HG03103 (cell line): Measurements from ENCODE around the gene APBA2.
A peak's percentile ranks its signal among the peaks of the same experiment; 100 is the strongest.

Experiments used
- ATAC-seq: cut with Tn5 transposase; IDR thresholded peaks from one replicate; pipeline ENCODE4 v1.9.1; 2021; ENCODE audit warnings: low read depth; ENCODE audit not compliant: unreplicated experiment

APBA2 gene

DNA sequence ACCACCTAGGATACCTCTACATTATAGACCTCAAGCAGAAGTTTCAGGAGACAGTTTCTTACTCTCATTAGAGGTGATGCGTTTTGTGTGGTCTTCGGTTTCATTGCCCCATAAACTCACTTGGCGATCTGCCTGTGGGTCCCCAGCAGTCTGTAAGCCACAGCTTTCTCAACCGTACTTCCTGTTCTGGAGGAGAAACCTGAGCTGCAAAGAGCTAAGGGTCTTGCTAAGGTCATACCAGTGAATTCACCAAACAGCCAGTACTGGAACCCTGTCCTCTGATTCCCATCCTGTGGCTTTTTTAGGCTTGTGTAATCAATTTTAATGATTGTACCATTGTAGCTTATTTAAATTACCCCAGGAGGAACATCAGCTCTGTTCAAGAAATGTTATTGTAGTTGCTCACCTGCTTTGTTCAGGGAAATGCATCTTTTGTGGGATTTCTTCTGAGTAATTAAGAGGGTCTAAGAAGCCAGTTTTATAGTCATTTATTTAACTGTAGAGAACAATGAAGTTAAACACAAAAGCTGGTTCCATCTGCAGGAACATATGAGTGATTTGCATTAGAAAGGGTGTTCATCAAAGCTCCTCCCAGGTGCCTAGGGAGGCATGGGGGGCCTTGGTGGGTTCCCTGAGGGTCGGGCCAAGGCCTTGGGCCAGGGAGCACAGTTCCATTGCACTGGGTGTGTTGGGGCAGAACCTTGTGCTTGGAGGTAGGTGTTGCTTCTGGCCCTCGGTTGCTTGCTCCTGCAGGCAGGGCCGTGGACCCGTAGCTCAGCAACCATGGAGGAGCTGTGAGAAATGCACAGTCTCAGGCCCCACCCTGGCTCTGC lies 69.6 kb downstream of the APBA2 start:
- ATAC-seq, result peak; percentile 84

GRCh38 chr15:28955993-28956421 lies 70.2 kb downstream of the APBA2 start:
- ATAC-seq, result no peak

GRCh38 chr15:28956491-28956890 lies 70.7 kb downstream of the APBA2 start:
- no peak for ATAC-seq

DNA sequence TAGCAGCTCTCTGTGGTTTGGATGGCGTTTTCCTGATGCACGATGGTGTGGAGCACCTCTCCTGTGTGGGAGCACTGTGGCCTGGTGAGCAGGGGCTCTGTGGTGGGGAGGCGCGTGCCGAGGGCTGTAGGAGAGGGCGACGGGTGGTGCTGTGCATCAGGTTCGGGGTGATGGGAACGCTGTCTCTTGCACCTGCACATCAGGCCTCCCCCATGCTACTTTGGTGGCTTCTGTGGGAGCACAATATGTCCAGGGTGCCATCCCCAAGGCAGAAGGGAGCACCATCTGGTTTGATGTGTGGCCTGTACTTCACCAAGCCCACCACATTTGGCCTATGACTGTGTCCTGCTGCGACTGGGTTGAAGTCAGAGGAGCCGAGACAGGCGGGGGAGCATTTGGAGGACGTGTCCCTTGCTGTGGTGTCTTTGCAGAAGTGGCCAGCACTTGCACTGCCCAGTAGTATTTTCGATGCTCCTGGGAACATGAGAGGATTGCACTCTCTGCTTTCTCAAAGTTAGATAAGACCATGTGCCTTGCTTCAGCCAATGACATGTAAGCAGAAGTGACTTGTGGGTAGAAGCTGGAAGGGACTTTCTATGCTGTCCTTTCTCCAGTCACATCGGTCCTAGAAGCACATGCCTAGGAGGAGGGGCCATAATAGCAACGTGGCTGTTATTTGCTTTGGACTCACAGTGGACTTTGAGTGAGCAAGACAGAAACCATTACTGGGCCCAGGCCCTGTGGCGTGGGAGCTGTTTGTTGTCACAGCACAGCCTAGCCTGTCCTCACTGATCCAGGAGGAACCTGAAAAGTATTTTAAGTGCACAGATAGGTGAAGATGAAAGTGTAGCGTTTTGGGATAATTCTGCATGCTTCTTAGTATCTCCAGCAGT lies 72.1 kb downstream of the APBA2 start:
- ATAC-seq, result no peak

- no peak for ATAC-seq
Observed at GRCh38 chr15:28959326-28959725, 73.6 kb downstream of the APBA2 start.

DNA sequence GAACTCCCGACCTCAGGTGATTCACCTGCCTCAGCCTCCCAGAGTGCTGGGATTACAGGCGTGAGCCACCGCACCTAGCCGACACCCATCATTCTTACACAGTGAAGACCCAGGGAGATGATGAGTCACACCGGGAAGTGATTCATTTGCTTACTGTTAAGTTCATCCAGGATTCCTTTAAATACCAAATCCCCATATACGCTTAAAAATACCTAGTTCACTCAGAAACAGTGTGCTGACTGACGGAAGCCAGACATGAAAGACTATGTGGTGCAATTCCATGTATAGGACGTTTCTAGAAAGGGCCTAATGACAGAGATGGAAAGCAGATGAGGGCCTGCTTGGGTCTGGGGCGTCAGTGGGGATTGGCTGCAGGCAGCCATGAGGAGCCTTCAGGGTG lies 75.2 kb downstream of the APBA2 start:
- no peak for ATAC-seq

DNA sequence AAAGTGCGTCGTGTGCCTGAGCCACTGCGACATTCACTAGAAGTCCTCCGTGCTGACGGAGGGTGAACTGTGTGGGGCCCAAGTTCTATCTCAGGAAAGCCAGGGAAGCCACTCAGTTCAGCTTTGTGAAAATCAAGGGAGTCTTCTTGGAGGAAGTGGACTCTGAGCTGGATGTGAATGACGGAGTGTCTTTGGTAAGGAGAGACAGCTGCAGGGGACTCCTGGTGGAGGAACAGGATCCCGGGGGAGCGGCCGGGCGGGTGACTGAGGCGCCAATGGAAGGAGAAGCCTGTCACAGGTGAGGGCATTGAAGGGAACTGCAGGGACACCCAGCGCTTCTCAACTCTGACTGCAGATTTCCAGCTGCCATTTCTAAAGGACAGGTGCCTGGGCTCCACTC lies 75.6 kb downstream of the APBA2 start:
- no peak for ATAC-seq

DNA sequence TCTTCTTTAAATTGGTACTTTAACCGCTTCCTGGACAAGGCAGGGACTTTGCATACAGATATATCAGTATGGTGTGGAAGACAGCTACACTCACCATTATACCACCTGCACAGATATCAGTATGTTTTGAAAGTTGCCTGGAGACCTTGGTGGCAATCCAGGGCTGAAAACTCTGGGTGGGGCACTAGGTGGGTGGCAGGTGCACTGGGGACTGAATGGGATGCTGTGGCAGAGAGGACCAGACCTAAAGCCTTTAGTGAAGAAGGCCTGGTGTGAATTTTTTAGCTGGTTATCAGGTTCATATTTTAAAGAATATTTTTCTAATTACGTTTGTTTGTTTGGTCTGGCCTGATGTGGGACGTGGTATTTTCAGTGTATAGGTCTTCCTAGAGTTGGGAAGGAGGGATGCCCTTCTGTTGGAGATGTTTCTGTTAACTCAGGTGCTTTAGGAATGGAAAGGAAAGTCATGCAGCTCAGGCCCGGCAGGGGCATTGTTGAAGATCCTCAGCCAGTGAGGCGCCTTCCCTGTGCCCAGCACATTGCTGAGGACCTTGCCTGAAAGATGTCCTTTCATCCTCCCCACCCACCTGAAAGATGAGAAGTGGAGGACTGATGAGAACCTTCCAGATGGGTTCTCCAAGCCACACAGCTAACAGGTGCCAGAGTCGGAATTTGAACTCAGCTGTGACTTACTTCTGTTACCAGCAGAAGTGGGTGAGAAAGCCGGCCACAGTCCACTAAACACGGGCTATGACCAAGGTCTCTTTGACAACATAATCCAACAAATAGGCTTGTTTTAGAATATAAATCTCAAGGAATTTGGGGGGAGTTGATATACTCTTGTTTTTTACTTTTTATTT lies 77.3 kb downstream of the APBA2 start:
- no peak for ATAC-seq

GRCh38 chr15:28963711-28964081 lies 77.9 kb downstream of the APBA2 start:
- no peak for ATAC-seq

- ATAC-seq, result no peak
Observed at GRCh38 chr15:28964098-28964497, 78.3 kb downstream of the APBA2 start.

GRCh38 chr15:28967066-28967465 lies 81.3 kb downstream of the APBA2 start:
- no peak for ATAC-seq

- no peak for ATAC-seq
Observed at GRCh38 chr15:28967990-28968389, 82.2 kb downstream of the APBA2 start.

DNA sequence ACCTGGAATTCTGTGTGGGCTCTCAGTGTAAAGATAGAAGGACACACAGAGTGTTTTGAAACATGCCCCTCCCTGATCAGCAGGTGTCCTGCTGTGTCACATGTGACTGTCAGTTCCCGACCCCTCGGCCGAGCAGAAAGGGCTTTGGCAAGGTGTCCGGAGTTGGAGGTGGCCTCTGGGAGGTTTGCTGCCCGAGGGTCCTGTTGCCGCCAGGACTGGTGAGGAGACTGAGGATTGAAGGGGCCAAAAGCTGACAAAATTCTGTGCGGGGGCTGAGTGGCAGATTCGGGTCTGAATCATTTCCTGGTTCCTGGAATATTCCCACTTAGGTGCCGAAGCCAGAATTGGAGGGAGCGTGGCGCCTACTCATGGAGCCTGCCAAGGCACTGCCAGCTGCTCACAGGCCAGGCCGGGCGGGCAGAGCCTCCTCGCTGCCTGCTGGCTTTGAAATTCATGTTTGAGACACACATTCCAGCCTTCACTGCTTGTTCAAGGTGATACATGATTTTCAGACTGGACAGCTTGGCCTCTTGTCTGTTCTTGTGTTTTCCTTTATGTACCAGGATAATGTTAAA lies 83.8 kb downstream of the APBA2 start:
- ATAC-seq, result no peak

DNA sequence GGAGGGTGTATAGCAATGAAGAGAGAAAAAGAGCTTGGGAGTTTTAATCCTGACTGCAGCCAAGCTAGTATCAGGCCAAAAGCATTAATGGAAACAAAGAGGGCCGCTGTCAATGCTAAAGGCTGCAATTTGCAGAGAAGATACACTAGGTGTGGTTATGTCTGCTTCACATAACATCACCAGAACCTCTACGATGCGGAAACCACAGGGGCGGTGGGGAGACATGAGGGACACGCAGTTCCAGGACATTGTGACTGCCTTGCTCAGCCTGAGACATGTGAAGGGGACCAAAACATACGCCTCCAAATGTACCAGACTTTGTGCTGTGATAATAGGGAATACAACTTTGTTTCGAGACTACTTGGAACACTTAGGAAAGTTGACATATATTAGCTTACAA lies 88.4 kb downstream of the APBA2 start:
- no peak for ATAC-seq

GRCh38 chr15:28975766-28976179 lies 90.0 kb downstream of the APBA2 start:
- ATAC-seq, result no peak

- ATAC-seq, result no peak
Observed at GRCh38 chr15:28977377-28978010, 91.7 kb downstream of the APBA2 start.

DNA sequence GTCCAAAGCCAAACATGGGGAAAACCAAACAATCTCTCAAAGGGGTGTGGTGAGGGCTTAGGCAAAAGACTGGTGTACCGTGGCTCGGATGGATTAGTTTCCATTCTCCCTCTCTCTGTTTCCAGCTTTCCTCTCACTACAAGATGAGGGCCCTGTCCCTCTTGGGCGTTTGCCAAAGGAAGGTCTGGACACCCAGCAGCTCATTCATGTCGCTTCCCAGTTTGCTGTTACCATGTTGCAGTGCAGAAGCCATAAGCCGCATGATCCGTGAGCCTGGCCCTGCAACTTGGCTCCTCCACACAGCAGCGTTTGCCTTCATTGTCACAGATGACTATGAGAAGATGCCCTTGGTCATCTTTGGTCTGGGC lies 92.2 kb downstream of the APBA2 start:
- no peak for ATAC-seq

GRCh38 chr15:28978661-28979060 lies 92.9 kb downstream of the APBA2 start:
- ATAC-seq, result no peak

DNA sequence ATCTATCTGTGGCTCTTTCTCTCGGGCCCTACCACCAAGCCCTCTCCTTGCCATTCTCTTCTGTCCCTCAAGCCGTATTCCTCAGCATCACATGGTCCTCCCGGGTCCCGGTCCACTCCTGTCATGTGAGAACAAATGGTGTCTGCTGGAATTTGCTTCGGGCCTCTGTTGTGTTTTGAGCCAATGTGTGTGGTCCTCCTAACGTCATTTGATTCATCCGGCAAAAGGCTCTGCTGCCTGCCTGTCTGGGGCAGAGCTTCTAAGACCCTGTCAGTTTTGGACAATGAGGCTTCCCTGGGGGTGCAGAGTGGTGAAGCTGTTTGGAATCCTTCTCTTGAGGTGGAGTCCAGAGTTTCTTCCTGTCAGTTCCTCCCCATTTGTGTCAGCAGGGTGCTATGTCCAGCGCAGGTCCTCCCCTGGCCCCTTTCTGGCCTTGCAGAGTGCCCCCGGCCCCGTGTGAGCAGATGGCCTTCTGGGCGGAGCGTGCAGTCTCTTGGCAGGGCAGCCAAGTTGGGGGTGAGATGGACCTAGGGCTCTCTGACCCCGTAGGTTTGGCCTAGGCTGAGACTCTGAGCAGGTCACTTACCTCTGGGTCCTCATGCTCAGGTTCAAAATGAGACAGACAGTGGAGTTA lies 93.6 kb downstream of the APBA2 start:
- ATAC-seq, result no peak
